ENCODE results near the gene GUCD1.

DNA sequence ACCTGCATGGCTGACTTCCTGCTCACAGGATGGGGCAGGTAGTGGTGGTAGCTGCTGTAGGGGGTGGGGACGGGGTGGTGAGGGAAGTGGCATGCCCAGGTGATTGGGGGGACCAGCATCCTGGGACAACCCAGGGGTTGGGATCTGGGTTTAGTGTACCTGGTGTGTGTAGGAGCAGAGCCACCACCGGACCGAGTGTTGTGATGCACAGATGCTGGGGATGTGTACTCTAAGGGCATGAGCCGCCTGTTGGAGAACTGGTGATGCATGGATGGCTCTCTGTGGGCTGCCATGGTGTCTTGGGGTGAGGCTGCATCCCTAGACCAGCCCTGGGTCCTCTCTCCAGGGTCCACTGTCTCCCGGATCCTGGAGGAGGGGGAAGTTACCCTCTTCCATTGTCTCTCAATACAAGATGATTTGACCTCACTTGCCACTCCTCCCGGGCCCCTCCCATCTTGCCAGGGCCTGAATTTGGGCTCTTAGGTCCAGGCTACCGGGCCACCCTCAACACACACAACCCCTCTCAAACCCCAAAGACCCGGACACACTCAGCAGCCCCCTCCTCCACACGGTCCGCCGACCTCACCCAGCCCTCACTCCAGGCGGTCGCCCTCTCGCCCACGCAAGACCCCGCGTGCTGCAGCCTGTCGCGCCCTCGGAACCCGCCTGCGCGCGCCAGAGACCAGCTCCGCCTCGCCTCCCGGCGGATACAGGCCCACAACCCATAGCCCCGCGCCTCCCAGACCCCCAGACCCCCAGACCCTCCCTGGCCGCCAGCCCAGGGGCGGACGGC is 37.3 kb upstream of the GUCD1 start:
- TF ChIP-seq, protein P1, sequence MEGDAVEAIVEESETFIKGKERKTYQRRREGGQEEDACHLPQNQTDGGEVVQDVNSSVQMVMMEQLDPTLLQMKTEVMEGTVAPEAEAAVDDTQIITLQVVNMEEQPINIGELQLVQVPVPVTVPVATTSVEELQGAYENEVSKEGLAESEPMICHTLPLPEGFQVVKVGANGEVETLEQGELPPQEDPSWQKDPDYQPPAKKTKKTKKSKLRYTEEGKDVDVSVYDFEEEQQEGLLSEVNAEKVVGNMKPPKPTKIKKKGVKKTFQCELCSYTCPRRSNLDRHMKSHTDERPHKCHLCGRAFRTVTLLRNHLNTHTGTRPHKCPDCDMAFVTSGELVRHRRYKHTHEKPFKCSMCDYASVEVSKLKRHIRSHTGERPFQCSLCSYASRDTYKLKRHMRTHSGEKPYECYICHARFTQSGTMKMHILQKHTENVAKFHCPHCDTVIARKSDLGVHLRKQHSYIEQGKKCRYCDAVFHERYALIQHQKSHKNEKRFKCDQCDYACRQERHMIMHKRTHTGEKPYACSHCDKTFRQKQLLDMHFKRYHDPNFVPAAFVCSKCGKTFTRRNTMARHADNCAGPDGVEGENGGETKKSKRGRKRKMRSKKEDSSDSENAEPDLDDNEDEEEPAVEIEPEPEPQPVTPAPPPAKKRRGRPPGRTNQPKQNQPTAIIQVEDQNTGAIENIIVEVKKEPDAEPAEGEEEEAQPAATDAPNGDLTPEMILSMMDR (IDR thresholded peaks at IDR 0.05; ENCODE audit: insufficient read depth, low read length, poor library complexity, severe bottlenecking), result no peak
- no peak for TF ChIP-seq EZH2phosphoT487 (conservative IDR thresholded peaks at IDR 0.05; ENCODE audit: low read length)

Measured in SU-DHL-6 (cell line).